ENCODE measurements around the gene C14orf132.
"Not testable (repeated sequence)": the region's sequence is repeated elsewhere in the genome, so short reads cannot be mapped to it uniquely, and the experiment has no call there.

The C14orf132 gene

GRCh38 chr14:96060186-96060933 lies 21.2 kb downstream of the C14orf132 start:
- no peak for DNase-seq

GRCh38 chr14:96062010-96062409 lies 22.8 kb downstream of the C14orf132 start:
- no peak for DNase-seq

- DNase-seq: no peak
These were observed 23.3 kb downstream of the C14orf132 start for GRCh38 chr14:96062506-96062905.

GRCh38 chr14:96064866-96065265 lies 25.7 kb downstream of the C14orf132 start:
- DNase-seq: no peak

GRCh38 chr14:96065661-96066459 lies 26.7 kb downstream of the C14orf132 start:
- peak; percentile 68 for DNase-seq

GRCh38 chr14:96066976-96067375 lies 27.8 kb downstream of the C14orf132 start:
- no peak for DNase-seq

GRCh38 chr14:96067985-96068930 lies 29.1 kb downstream of the C14orf132 start:
- no peak for DNase-seq

- DNase-seq: no peak
These were observed 30.3 kb downstream of the C14orf132 start for GRCh38 chr14:96069421-96069820.

GRCh38 chr14:96071561-96071960 lies 32.4 kb downstream of the C14orf132 start:
- no peak for DNase-seq

GRCh38 chr14:96072076-96072475 lies 32.9 kb downstream of the C14orf132 start:
- no peak for DNase-seq

GRCh38 chr14:96072746-96073145 lies 33.6 kb downstream of the C14orf132 start:
- DNase-seq: no peak

GRCh38 chr14:96073260-96074039 lies 34.3 kb downstream of the C14orf132 start:
- DNase-seq: not testable (repeated sequence)

- DNase-seq: no peak
These were observed 38.9 kb downstream of the C14orf132 start for GRCh38 chr14:96077983-96078624.

GRCh38 chr14:96078625-96079016 lies 39.5 kb downstream of the C14orf132 start:
- no peak for DNase-seq

GRCh38 chr14:96079066-96079465 lies 39.9 kb downstream of the C14orf132 start:
- DNase-seq: no peak

GRCh38 chr14:96080571-96080970 lies 41.4 kb downstream of the C14orf132 start:
- no peak for DNase-seq

- DNase-seq: no peak
These were observed 42.1 kb downstream of the C14orf132 start for GRCh38 chr14:96081224-96081623.

GRCh38 chr14:96081767-96082400 lies 42.7 kb downstream of the C14orf132 start:
- DNase-seq: no peak

GRCh38 chr14:96082420-96083300 lies 43.5 kb downstream of the C14orf132 start:
- DNase-seq: no peak

Measured in eye (tissue), 1 donor.